HG03103 (cell line): ENCODE results near the gene POLR1E.
"Not testable (repeated sequence)": the region's sequence is repeated elsewhere in the genome, so short reads cannot be mapped to it uniquely, and the experiment has no call there.

ENCODE experiments used
- ATAC-seq: cut with Tn5 transposase; IDR thresholded peaks from one replicate; pipeline ENCODE4 v1.9.1; 2021; ENCODE audit warnings: low read depth; ENCODE audit not compliant: unreplicated experiment

Gene POLR1E

DNA sequence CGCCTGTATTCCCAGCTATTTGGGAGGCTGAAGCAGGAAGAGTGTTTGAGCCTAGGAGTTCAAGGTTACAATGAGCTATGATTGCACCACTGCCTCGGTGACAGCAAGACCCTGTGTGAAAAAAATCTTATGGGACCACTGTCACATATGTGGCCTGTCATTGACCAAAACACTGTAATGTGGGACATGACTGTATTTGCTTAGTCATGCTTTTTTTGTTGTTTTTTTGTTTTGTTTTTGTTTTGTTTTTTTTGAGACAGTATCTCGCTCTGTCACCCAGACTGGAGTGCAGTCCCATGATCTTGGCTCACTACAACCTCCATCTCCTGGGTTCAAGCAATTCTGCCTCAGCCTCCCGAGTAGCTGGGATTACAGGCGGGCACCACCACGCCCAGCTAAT, 13.5 kb downstream of the POLR1E start:
- ATAC-seq, result no peak

DNA sequence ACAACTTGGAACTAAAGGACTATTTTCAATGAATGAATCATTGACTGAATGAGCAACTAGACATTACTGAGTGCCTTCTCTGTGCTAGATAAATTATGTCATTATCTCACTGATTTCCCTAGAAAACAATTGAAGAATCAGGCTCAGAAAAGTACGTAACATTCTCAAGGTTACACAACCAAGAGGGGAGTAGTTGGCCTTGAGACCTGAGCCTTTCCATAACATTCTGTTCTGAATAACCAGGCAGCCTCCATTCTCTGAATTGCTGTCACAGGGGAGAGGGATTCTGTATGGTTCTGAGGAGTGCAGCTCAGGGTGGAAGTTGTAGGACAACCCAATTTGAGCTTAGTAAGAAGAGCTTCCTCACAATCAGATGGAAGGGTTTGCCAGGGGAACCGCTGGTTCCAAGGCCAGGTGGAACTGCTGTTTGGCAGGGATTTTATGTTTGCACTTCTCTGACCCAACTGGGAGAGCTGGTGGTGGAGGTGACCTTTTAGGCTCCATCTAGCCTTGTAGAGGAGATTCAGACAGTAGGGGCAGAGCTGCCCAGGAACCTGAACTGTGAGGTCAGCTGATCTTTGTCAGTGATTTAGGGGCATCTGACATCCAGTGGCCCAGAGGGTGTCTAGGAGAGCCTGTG, 16.3 kb downstream of the POLR1E start:
- no peak for ATAC-seq

DNA sequence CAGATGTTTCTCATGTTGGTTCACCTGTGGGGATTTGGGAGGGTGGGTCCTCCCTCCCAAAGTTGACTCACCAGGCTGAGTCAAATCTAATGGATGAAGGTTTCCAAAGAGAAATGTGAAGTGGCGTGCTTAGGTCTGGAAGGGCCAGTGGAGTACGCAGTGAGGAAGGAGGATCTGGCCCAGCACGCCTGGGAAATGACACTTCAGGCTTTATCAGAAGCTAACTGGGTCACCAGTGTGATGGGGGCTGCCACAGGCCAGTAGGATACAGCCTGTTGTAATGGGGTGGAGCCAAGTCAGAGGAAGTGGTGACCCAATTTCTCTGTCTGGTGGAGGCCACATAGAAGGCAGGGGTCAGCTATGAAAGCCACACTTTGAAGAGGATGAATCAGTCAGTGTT, 18.0 kb downstream of the POLR1E start:
- no peak for ATAC-seq

DNA sequence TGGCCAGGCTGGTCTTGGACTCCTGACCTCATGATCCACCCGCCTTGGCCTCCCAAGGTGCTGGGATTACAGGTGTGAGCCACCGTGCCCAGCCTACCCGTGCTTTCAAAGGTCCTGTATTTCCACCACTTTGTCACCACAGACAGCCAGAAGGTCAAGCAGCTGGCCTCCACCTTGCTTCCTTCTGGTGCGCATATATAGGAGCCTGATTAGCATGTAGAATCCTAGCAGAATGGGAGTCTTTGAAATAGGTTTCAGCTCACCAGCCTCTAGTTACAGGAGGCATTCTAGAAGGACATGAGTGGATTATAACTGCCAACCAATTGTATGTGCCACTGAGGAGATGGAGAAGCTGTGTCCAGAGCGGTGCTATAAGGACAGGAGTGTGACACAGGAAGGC, 18.9 kb downstream of the POLR1E start:
- no peak for ATAC-seq

DNA sequence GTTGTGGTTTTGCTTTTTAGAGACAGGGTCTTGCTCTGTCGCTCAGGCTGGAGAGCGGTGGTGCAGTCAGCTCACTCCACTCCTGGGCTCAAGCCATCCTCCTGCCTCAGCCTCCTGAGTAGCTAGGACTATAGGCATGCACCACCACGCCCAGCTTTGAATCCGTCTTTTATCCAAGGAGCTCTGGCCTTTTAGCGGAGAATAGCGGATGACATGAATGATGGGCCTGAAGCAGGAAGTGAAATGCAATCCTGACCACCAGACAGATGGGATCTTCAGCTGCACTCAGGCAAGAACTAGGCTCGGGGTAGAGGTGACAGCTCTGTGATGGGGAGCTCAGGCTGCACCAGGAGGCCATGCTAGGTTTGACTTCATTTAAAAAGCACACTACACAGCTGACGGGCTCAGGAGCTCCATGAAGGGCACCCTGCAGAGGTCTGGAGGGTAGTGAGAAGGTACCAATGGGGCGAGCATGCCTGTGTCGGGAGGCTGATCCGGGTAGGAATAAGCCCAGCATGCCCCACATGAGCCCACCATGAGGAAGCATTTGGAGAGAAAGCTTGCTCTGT, 21.9 kb downstream of the POLR1E start:
- ATAC-seq, result no peak

DNA sequence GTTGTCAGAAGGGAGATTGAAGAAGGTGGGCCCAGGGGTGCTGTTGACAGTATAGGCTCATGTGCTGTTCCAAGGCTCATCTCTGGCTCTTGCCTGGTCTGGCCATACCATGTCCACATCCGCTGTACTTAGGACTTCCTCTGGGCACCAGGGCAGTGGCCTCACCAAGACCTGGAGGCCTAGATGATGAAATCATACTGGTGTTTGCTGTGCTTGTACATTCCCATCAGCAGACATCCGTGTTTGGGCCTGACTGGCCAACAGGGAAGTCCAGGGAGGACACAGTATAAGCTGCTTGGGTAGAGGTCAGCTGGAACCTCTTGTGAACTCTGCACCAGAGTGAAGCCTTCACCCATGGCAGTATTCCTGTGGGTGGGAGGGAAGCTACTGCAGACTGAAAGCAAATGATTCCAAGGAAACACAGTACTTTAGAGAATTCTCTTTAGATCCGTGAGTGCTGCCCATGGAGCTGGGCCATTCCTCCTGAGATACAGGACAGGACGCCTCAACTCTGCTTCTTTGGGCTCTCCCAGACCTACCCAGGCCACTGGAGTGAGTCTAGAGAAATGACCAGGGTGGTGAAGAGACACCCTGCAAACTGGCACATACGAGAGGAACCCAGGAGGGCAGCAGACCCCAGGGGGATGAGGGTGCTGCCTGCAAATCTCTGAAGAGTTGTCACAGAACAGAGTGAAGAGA, 22.5 kb downstream of the POLR1E start:
- no peak for ATAC-seq

DNA sequence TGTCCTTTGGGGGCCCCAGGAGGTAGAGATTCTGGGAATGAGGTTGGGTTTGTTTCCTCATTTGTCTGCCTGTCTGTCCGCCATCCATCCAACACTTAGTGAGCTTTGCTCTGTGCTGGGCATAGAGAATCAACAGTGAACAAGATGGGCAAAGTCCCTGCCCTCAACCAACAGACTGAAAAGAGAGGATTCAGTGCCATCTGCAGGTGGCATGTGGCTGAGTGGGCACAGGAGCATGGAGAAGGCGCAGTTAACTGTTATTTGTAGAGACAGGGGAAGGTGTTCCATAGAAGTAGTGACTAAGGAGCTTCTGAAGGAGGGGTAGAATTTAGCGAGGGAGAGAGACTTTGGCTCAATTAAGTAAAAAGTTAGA, 23.1 kb downstream of the POLR1E start:
- no peak for ATAC-seq

DNA sequence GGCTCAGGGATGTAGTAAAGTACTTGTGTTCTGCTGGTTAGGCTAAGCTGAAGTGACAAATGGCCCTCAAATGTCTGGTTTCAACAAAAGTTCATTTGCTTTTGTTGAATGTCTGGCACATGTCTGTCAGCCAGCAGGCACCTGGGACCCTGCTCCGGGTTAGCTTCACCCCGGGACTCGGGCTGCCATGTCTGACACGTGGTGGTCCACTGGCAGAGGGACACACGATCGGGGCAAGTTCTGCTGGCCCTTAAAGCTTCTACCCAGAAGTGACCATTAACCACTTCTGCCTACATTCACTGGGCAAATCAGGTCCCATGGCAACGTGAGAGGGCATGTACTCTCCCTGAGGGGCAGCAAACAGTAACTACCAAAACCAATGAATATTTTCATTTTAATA, 23.8 kb downstream of the POLR1E start:
- ATAC-seq, result no peak

DNA sequence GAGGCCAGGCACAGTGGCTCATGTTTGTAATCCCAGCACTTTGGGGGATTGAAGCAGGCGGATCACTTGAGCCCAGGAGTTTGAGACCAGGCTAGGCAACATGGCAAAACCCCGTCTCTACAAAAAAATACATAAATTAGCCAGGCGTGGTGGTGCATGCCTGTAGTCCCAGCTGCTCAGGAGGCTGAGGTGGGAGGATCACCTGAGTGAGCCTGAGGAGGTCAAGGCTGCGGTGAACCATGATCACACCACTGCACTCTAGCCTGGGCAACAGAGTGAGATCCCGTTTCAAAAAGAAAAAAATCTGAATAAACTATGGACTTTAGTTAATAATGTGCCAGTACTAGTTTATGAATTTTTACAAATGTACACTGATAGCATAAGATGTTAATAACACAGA, 24.3 kb downstream of the POLR1E start:
- ATAC-seq, result not testable (repeated sequence)

DNA sequence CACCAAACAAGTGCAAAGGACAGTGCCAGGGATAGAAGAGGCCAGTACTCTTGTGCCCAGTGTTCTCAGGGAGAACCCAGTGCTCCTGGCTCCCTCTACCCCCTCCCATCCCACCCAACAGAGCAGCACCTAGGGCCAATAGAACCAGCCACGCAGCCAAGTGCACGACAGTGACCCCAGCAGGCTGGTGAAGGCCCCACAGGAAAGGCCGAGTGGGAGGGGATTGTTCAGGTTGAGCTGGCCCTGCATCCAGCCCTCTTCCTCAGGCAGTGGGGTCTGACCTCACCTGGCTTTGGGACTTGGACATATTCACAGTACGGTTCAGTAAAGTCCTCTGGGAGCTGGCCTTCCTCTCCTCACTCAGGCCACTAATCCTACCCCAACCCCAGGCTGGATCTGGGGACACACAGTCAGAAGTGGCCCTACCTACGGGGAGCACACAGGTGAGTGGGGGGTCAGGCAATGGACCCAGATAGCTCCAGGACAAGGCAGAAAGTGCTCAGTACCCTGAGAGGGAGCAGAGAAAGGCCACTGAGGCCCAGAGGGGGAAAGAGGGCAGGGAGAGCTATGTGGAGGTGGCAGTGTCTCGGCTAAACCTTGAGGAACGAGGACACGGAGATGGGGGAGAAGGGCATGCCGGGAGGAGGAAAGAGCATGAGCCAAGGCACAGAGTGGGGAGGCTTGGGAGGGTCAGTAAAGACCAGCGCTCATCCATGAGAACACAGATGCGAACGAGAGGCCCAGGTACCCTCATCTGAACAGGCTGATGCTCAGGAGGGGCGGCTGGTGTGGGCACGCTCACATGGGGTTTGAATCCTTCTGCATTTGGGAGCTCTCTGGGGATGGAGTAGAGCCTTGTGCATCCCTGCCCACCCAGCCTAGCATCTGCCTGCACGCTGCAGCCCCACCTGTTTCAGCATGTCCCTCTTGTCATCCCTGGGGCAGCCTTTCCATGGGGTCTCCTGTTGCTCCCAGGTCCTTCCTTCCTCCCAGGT, 25.6 kb downstream of the POLR1E start:
- no peak for ATAC-seq

DNA sequence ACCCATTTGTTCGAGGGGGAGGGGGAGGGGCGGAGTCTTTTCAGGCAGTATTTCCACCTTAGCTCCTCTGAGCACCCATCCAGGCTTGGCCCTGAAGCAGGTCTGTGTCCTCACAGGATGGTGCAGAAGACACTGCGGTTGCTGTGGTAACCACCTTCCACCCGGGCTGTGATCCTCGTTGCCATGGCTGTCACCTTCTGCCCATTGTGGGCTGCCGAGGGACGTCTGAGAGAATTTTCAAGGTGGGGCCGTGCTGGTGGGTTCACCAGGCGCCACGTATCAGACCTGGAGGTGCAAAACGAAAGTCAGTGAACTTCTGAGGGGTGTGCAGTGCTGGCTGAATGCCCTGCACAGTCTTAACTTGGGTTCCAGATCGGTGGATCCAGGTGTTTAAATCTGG, 26.7 kb downstream of the POLR1E start:
- ATAC-seq, result no peak

DNA sequence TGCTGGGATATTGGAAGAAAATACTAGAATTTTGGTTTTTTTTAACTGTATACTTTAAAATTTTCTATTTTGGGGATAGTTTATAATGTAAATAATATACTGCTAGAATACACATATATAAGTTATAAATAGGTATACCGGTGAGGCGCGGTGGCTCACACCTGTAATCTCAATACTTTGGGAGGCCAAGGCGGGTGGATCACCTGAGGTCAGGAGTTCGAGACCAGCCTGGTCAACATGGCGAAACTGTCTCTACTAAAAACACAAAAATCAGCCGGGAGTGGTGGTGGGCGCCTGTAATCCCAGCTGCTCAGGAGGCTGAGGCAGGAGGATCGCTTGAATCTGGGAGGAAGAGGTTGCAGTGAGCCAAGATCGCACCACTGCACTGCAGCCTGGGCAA, 28.7 kb downstream of the POLR1E start:
- ATAC-seq, result not testable (repeated sequence)

DNA sequence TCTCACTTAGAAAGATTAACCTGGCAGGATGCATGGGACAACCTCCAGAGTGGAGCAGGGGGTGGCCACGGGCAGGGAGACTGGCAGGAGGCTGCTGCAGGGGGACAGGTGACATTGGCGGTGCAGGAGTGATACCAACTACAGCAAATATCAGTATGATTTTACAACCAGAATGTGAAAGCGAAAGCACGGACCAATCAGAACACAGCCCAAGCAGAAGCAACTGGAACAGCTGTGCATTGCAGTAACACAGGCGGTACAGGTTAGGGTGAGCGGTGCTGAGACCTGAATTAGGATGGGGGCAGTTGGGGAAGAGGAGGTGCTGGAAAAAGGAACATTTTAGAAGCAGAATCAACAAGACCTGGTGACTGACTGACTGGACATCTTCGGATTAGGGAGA, 29.3 kb downstream of the POLR1E start:
- ATAC-seq, result no peak

DNA sequence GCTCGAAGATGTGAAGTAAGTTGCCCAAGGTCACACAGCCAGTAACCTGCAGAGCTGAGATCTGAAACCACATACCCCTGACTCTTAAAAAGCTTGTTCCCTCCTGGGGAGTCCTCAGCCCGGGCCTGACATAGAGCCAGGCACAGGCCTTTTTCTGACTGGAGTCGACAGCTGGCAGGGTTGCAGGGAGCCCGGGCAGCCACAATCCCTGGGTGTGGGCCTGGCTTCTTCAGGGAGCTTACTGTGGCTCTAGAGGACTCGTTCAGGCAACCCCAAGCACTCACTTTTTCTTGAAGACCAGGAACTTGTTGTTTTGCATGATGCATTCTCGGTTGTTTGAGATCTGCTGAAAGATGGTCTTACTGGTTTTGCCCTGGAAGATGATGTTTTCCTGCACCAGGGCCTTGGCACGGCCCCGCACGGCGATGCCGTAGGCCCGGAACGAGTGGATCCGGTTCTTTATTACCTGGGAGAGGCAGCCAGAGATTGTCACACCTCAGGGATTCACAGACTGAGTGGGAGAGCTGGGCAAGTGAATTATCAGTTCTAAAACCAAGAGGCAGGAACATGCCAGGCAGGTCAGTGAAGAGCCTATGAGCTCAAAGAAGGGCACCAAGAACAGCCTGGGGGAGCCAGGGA, 30.0 kb downstream of the POLR1E start:
- ATAC-seq, result no peak

DNA sequence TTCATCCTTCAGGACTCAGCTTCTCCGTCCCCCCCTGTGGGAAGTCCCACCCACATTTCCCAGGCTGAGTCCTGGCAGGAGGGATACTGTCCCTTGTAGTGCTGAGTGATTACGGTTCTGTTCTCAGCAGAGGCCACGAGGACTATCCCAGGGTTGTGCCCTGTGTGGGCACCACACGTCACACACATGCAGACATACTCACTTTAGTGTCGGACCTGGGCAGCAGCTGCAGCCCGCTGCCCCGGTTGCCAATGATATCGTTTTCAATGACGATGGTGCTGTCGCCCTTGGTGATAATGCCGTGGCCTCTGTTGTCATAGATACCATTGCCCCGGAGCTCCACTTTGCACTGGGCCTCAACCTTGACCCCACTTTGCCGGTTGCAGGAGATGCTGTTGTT, 32.2 kb downstream of the POLR1E start:
- ATAC-seq, result no peak

DNA sequence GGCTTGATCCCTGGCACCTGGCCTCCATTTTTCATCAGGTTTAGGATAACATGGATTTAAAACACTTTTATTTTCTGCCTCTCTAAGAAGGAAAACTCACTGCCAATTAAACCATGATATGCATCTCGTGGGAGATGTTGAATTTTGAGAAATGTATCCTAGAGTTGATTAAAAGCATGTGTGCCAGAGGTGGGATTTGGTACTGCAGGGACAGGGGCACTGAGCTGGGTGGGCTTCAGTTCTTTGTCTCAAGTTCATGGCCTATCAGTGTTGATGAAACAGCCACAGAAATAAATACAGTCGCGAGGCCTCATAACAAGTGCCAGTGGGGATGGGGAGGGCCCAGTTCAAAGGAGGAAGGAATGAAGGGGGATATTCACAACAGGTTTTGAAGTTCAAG, 34.9 kb downstream of the POLR1E start:
- ATAC-seq, result no peak

DNA sequence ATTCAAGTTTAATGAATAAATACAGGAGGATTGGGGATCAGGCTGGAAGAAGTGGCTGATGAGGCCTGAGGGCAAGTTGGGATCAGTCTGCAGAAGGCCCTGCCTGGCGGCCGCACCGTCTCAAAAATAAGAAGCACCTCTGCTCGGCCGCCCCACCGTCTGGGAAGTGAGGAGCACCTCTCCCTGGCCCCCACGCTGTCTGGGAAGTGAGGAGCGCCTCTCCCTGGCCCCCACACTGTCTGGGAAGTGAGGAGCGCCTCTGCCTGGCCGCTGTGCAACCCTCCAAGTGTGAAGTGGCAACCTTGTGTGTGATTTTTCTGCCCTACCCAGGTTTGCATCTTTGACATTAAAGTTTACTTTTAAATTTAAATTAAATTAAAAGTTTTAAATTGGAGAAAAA, 35.4 kb downstream of the POLR1E start:
- ATAC-seq, result no peak

DNA sequence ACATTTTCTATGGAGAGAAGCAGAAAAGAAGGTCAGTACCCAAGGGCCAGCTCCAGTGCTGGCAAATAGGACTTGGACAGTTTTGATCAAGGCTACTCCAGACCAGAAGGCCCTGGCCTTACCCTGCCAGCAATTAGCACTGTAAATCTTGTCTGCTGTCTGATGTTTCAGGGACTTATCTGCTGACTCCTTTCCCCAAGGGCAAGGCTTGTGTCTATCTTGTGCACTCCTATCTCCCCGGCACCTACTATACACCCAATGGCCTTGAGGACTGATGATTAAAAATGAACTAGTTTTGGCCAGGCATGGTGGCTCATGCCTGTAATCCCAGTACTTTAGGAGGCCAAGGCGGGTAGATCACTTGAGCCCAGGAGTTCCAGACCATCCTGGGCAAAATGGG, 37.2 kb downstream of the POLR1E start:
- no peak for ATAC-seq

DNA sequence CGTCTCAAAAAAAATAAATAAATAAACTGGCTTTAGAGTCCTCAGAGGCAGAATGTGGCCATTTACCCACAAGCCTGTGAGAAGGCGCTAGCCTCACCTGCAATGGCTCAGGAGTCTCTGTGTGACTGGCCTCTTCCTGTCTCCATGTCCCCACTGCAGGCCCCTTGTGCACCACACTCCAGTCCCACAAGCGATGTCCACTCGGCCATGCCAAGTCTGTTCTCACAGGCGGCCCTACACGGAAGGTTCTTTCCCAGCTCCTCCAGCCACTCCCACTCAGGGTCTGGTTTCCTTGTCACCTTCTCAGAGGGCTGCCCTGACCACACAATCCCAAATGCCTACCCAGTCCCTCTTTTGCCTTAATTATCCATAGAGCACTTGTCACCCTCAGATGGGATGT, 38.2 kb downstream of the POLR1E start:
- ATAC-seq, result no peak

DNA sequence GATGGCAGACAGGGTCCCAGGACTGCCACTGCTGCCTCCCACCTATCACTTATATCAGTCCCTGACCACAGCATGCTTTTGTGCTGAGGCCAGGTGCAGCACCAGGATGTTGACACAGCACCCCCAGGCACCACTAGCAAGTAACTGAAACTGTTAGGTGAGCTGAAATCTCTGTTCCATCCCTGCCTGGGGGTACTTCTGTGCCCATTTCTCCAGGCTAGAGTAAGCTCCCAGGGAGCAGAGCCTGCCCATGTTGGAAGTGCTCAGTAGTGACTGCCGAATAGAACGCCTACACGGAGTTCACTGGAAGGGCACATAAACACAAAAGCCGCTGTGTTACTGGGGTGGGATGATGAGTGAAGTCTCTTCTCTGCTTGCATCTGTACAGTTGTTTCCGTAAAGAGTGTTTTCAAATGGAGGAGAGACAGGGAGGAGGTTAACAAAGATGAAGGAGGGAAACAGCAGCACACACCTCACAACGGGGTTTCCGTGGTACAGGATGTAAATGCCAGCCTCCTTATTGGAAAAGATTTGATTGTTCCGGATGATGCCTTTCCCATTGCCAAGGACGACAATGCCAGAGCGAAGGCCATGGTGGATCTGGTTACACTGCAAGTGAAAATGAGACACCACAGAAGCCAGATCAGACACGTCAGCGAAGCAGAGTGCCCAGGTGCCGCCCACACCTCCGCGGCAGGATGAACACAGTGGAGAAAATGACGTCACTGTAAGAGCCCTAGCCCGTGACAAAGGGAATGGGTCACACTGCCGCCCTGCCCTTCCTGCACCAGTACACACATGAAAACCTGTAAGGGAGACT, 43.1 kb downstream of the POLR1E start:
- peak; percentile 64 for ATAC-seq
